VCaP (cell line): ENCODE measurements around the gene SNRPE.

Source experiments
- H3K27ac ChIP-seq: fragments of 450-650 bp; 2 replicates; pipeline ENCODE4 v1.5.1; 2017
- CTCF ChIP-seq: fragments of 450-650 bp; conservative IDR thresholded peaks from 2 replicates; pipeline ENCODE4 v1.5.1; 2017; ENCODE audit warnings: mild to moderate bottlenecking, moderate library complexity

SNRPE gene

GRCh38 chr1:203906932-203907331, 45.5 kb downstream of the SNRPE start:
- H3K27ac ChIP-seq: no peak overlapping the region
- no peak for TF ChIP-seq CTCF

GRCh38 chr1:203907901-203908300, 46.5 kb downstream of the SNRPE start:
- H3K27ac ChIP-seq: no peak overlapping the region
- no peak for TF ChIP-seq CTCF

GRCh38 chr1:203911806-203912205, 50.4 kb downstream of the SNRPE start:
- TF ChIP-seq CTCF: no peak

GRCh38 chr1:203913073-203913521, 51.7 kb downstream of the SNRPE start:
- H3K27ac ChIP-seq: no peak overlapping the region
- TF ChIP-seq CTCF: no peak

More at GRCh38 chr1:203911806-203912205, 50.4 kb downstream of the SNRPE start:
- H3K27ac ChIP-seq: no peak overlapping the region

GRCh38 chr1:203914292-203914691, 52.9 kb downstream of the SNRPE start:
- H3K27ac ChIP-seq: no peak overlapping the region
- TF ChIP-seq CTCF: no peak

GRCh38 chr1:203915811-203916210, 54.4 kb downstream of the SNRPE start:
- H3K27ac ChIP-seq: no peak overlapping the region
- TF ChIP-seq CTCF: no peak

GRCh38 chr1:203916756-203917155, 55.4 kb downstream of the SNRPE start:
- H3K27ac ChIP-seq: no peak overlapping the region
- no peak for TF ChIP-seq CTCF
